Prostate gland (tissue), 2 donors: Measurements from ENCODE around the gene DHRS1. TPM values are rescaled to one million over a fixed set of nuclear protein-coding genes. Genes with fewer than 3 reads are reported as not detected.

Experiments
- DNase-seq: peaks from one replicate; pipeline ENCODE4 v3.0.0-alpha.2; 2019; ENCODE audit warnings: low spot score
- H3K27ac ChIP-seq, 2 donors: fragments of 200-600 bp; sonication (generic); 2 replicates each; pipeline ENCODE4 v1.5.1; 2017 to 2019
- H3K27me3 ChIP-seq: fragments of 200-600 bp; sonication (generic); replicated peaks from 2 replicates; pipeline ENCODE4 v1.5.1; 2019; ENCODE audit not compliant: insufficient read depth
- H3K36me3 ChIP-seq, 2 donors: fragments of 200-600 bp; sonication (generic); 1 replicate in 1 of 2; 2 replicates in 1 of 2; pipeline versions ENCODE4 v1.5.1 to v1.8.1; 2017 to 2019
- H3K4me1 ChIP-seq: fragments of 200-600 bp; sonication (generic); replicated peaks from 2 replicates; pipeline ENCODE4 v1.5.1; 2019
- H3K4me3 ChIP-seq, 2 donors: fragments of 200-600 bp; sonication (generic); 2 replicates each; pipeline ENCODE4 v1.5.1; 2017 to 2019
- H3K9me3 ChIP-seq: fragments of 200-600 bp; sonication (generic); 2 replicates; pipeline ENCODE4 v1.5.1; 2017
- CTCF ChIP-seq, 4 experiments: fragments of 200-600 bp in 2 of 4; fragments of 450-650 bp in 2 of 4; sonication (generic) in 2 of 4; IDR thresholded peaks; 1 replicate in 3 of 4; 2 replicates in 1 of 4; pipeline ENCODE4 v1.5.1; 2016 to 2019; ENCODE audit warnings: antibody characterized with exemption in 4 of 4, mild to moderate bottlenecking in 2 of 4, moderate library complexity in 2 of 4
- POLR2A ChIP-seq: fragments of 450-650 bp; IDR thresholded peaks from one replicate; pipeline ENCODE4 v1.6.1; 2016; ENCODE audit warnings: antibody characterized with exemption, mild to moderate bottlenecking
- POLR2AphosphoS5 ChIP-seq: sonication (generic); formaldehyde crosslinking; IDR thresholded peaks from one replicate; pipeline ENCODE4 v1.6.1; 2017; ENCODE audit warnings: antibody characterized with exemption
- WGBS: methylation state at CpG from one replicate; pipeline ENCODE4 v1.1.5; 2018; 5-methylcytosine and 5-hydroxymethylcytosine counted together
- intact Hi-C: fragments of 100-400 bp; cut with DNase I; formaldehyde crosslinking; loops from one replicate; pipeline ENCODE4 v1.14.2; 2022
- total RNA-seq, 2 donors: library from RNA; depleted of rRNA; stranded (reverse); fragments of >200 nt; gene quantifications; one replicate each; pipeline ENCODE4 v1.1.0, GENCODE V29; 2016

Gene DHRS1
- total RNA-seq, 2 donors from 2014 or later = 16.9 to 74.0 TPM

DNA sequence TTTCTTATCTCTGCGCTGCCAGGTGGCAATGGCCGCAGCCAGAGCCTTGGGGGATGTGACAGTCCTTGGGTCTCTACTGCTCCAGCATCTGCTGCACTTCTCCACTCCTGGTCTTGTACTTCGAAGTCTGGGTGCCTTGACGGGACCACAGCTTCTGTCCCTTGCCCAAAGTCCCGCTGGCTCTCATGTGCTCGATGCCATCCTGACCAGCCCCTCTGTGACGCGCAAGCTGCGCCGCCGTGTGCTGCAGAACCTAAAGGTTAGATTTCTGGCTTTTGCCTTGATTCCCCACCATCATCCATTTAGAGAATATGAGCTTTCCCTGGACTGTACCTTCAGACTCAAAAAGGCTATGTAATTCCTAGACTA is 4.4 kb upstream of the DHRS1 start:
- WGBS = 96% methylated on average over 11 of the region's 11 CpGs
- Histone ChIP-seq H3K27ac (no peak overlapping the region), H3K27me3 (no peaks in the 10 kb centered on the region), H3K36me3 (peaks cover 15 to 26% of the 10 kb centered on the region in 2 donors), H3K4me3 (no peak overlapping the region), H3K4me1 (peaks cover 8% of the 10 kb centered on the region), H3K9me3 (no peaks in the 10 kb centered on the region)
- intact Hi-C loops = no loop called here
- no peak for DNase-seq
- TF ChIP-seq POLR2AphosphoS5 (no peak), POLR2A (no peak)

- 28% methylated on average over 16 of the region's 16 CpGs for WGBS
- peaks cover 14% of the 10 kb centered on the region for H3K4me1 ChIP-seq
- TF ChIP-seq POLR2A = no peak
- no peak for TF ChIP-seq POLR2AphosphoS5
- no peak for TF ChIP-seq CTCF (IDR thresholded peaks at IDR 0.05)
These were observed 873 bp upstream of the DHRS1 start for GRCh38 chr14:24300326-24300980.

DNA sequence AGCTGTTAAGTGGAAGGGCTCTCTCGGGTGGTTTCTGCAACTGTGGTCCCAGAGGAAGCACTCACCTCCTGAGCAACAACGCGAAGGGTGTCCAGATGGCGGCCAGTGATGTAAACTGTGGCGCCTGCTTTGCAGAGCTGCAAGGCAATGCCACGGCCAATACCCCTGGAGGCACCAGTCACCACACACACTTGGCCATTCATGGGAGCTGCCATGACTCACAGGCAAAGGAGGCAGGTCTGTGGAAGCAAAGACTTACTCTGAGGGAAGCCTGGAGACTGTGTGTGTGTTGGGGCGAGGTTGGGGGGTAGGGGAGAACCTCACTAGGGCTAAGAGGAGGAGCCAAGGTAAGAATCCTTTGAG is 707 bp downstream of the DHRS1 start:
- no peak for DNase-seq
- peak overlapping the region; percentile 76 to 82 for H3K27ac ChIP-seq
- peak overlapping the region; percentile 66 to 69 for H3K4me3 ChIP-seq
- TF ChIP-seq POLR2A (no peak), POLR2AphosphoS5 (no peak), CTCF (IDR thresholded peaks at IDR 0.05) (no peak)
- no peaks in the 10 kb centered on the region for H3K9me3 ChIP-seq
- peaks cover 14% of the 10 kb centered on the region for H3K4me1 ChIP-seq
- no peaks in the 10 kb centered on the region for H3K27me3 ChIP-seq
- intact Hi-C loops = loop anchor here (1.0 kb wide), 1 partner anchor 28 kb away; the partner anchor contains the start of gene RABGGTA
- WGBS = 58% methylated on average over 7 of the region's 7 CpGs
- H3K36me3 ChIP-seq = peaks cover 9 to 12% of the 10 kb centered on the region in 2 donors

More at GRCh38 chr14:24300326-24300980, 873 bp upstream of the DHRS1 start:
- peak overlapping the region; percentile 76 to 82 for H3K27ac ChIP-seq
- H3K4me3 ChIP-seq = peak overlapping the region; percentile 66 to 69
- H3K9me3 ChIP-seq = no peaks in the 10 kb centered on the region
- intact Hi-C loops = no loop called here
- H3K27me3 ChIP-seq = no peaks in the 10 kb centered on the region
- H3K36me3 ChIP-seq = peaks cover 15 to 23% of the 10 kb centered on the region in 2 donors
- no peak for DNase-seq

- H3K27ac ChIP-seq = no peak overlapping the region
- H3K4me3 ChIP-seq = no peak overlapping the region
- H3K4me1 ChIP-seq = peaks cover 14% of the 10 kb centered on the region
- DNase-seq = no peak
- no peaks in the 10 kb centered on the region for H3K27me3 ChIP-seq
- peaks cover 3% of the 10 kb centered on the region in 2 donors for H3K36me3 ChIP-seq
- intact Hi-C loops = loop anchor here (2.0 kb wide), 1 partner anchor 55 kb away; the partner anchor contains the start of gene TINF2
- no peaks in the 10 kb centered on the region for H3K9me3 ChIP-seq
- peak in 3 of 4 experiments; percentile 16 to 60 (median 31) for TF ChIP-seq CTCF (IDR thresholded peaks at IDR 0.05)
- peak; percentile 28 for TF ChIP-seq POLR2AphosphoS5
- TF ChIP-seq POLR2A = no peak
- WGBS = 46% methylated on average over 5 of the region's 5 CpGs
These were observed 2.2 kb downstream of the DHRS1 start for GRCh38 chr14:24297190-24297964.

DNA sequence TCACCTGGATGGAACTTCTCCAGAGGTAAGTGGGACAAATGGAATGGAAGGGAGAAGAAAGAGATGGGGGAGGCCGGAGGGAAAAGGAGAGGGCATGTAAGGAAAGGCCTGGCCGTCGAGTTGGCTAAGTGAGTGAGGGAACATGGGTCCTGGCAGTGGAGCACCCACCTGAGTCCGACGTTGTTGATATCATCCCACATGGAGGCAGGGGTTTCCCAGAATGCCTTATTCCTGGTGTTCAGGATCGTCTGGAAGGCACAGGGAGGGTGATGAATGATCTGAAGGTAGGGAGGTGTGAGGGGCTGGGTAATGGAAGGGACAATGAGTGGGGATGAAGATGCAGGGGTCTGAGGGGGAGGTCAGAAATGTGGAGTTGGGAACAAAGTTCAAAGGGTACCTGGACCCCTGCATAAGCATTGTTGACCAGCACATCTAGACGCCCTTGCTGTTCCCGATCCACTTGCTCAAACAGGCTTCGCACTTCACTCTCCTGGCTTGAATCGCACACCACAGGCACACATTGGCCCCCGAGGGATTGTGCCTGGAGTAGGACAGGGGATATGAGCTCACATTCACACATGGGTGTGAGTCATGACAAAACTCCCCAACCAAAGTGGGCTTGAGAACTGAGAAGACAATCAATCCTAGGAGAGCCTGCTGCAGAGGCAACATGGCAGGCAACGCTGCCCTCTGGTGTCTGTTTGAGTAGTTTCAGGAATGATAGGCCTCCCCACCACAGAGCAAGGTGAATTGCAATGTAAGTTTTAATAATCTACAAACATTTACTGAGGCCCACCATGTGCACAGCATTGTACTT is 3.0 kb downstream of the DHRS1 start:
- WGBS = 60% methylated on average over 12 of the region's 12 CpGs

More for the DNA sequence above, 3.0 kb downstream of the DHRS1 start:
- Histone ChIP-seq H3K9me3 (no peaks in the 10 kb centered on the region), H3K27ac (no peak overlapping the region), H3K36me3 (no peaks in the 10 kb centered on the region), H3K27me3 (no peaks in the 10 kb centered on the region), H3K4me3 (no peak overlapping the region), H3K4me1 (peaks cover 14% of the 10 kb centered on the region)
- TF ChIP-seq POLR2AphosphoS5 (peak; percentile 41), CTCF (IDR thresholded peaks at IDR 0.05) (peak; percentile 25 to 80 (median 61)), POLR2A (no peak)
- intact Hi-C loops = loop anchor here (2.0 kb wide), 1 partner anchor 54 kb away; the partner anchor contains the start of gene TINF2
- DNase-seq = peak; percentile 51
